HCT116 (cell line): Measurements from ENCODE around the gene COASY. TPM values are rescaled to one million over a fixed set of nuclear protein-coding genes. Genes with fewer than 3 reads are reported as not detected.

Source experiments
- ATAC-seq: fragments of 200-7000 bp; cut with Tn5 transposase; 2 replicates; pipeline ENCODE4 v1.9.1; 2020; ENCODE audit warnings: mild to moderate bottlenecking, moderate library complexity
- BruUV-seq: library from RNA; stranded (reverse); fragments of 400-500 nt; replicated peaks from 2 replicates; lab custom pipeline; 2021; lab: Mats Ljungman, UMichigan
- CTCF ChIA-PET: fragments of 300-600 bp; sonication (Branson Sonifier 250); formaldehyde crosslinking; loops from one replicate; lab custom pipeline; 2021; ENCODE audit warnings: antibody characterized with exemption; lab: Charles Lee
- POLR2A ChIA-PET: fragments of 300-600, 350-600 bp; sonication (Branson Sonifier 250); formaldehyde crosslinking; loops from one replicate; lab custom pipeline; 2021; ENCODE audit warnings: antibody characterized with exemption; lab: Charles Lee
- RAD21 ChIA-PET, 2 experiments: fragments of 300-600 bp; sonication (Branson Sonifier 250); formaldehyde crosslinking; loops; one replicate each; lab custom pipeline; 2023; ENCODE audit warnings: low total read pairs in 2 of 2; ENCODE audit not compliant: uncharacterized antibody in 2 of 2, unreplicated experiment in 2 of 2, low non-redundant PET in 1 of 2; lab: Charles Lee
- DNase-seq: peaks from one replicate; pipeline ENCODE4 v3.0.0-alpha.2; 2010; ENCODE audit warnings: low read depth, low spot score
- H2AFZ ChIP-seq: fragments of 200-600 bp; shearing (Covaris generic), sonication (generic); 2 replicates; pipeline ENCODE4 v1.6.1; 2017; ENCODE audit warnings: low read depth, mixed run types, mixed read lengths, antibody characterized with exemption, low read length; ENCODE audit not compliant: poor library complexity, severe bottlenecking
- H3K27ac ChIP-seq: 2 replicates; pipeline ENCODE4 v1.5.1; 2012; ENCODE audit warnings: low read depth, low read length
- H3K27me3 ChIP-seq: fragments of 200-600 bp; sonication (generic); 2 replicates; pipeline ENCODE4 v1.6.1; 2016; ENCODE audit warnings: mixed run types, low read length, mixed read lengths; ENCODE audit not compliant: insufficient read depth
- H3K36me3 ChIP-seq, 2 experiments: fragments of 200-500 bp in 1 of 2; fragments of 200-600 bp in 1 of 2; sonication (Bioruptor generic) in 1 of 2; sonication (generic) in 1 of 2; 2 replicates each; pipeline versions ENCODE4 v1.5.1 to v1.6.1; 2014 to 2016; ENCODE audit warnings: low read length in 2 of 2, inconsistent platforms in 1 of 2, mixed read lengths in 1 of 2, mixed run types in 1 of 2; ENCODE audit not compliant: insufficient read depth in 2 of 2, control insufficient read depth in 1 of 2
- H3K4me1 ChIP-seq, 2 experiments: fragments of 200-600 bp in 1 of 2; sonication (generic) in 1 of 2; 2 replicates each; pipeline versions ENCODE4 v1.5.1 to v1.6.1; 2012 to 2017; ENCODE audit warnings: low read length in 2 of 2, inconsistent platforms in 1 of 2, mild to moderate bottlenecking in 1 of 2, mixed read lengths in 1 of 2, mixed run types in 1 of 2, moderate library complexity in 1 of 2; ENCODE audit not compliant: insufficient read depth in 2 of 2, control insufficient read depth in 1 of 2
- H3K4me2 ChIP-seq: fragments of 200-600 bp; sonication (generic); 2 replicates; pipeline ENCODE4 v1.6.1; 2017; ENCODE audit warnings: mixed run types, low read length, mixed read lengths
- H3K4me3 ChIP-seq, 2 experiments: fragments of 200-600 bp in 1 of 2; sonication (generic) in 1 of 2; replicated peaks in 1 of 2; 2 replicates each; pipeline ENCODE4 v1.5.1; 2011 to 2016; ENCODE audit warnings: low read length in 2 of 2, control low read depth in 1 of 2, low read depth in 1 of 2, mild to moderate bottlenecking in 1 of 2, mixed read lengths in 1 of 2, mixed run types in 1 of 2
- H3K79me2 ChIP-seq: fragments of 200-600 bp; sonication (generic); 2 replicates; pipeline ENCODE4 v1.6.1; 2017; ENCODE audit warnings: mild to moderate bottlenecking, mixed run types, low read length, moderate library complexity, mixed read lengths; ENCODE audit not compliant: insufficient read depth
- H3K9ac ChIP-seq: fragments of 200-600 bp; sonication (generic); 2 replicates; pipeline ENCODE4 v1.6.1; 2016; ENCODE audit warnings: low read length, mixed read lengths
- H3K9me2 ChIP-seq: fragments of 200-600 bp; sonication (generic), shearing (Covaris generic); 2 replicates; pipeline ENCODE4 v1.6.1; 2017; ENCODE audit warnings: mixed run types, mild to moderate bottlenecking, moderate library complexity; ENCODE audit not compliant: insufficient read depth
- H3K9me3 ChIP-seq, 2 experiments: fragments of 200-500 bp in 1 of 2; fragments of 200-600 bp in 1 of 2; sonication (Bioruptor generic) in 1 of 2; sonication (generic) in 1 of 2; 2 replicates each; pipeline ENCODE4 v1.6.1; 2014 to 2017; ENCODE audit warnings: low read length in 2 of 2, mixed read lengths in 2 of 2, inconsistent platforms in 1 of 2, low read depth in 1 of 2, mild to moderate bottlenecking in 1 of 2, mixed run types in 1 of 2, moderate library complexity in 1 of 2; ENCODE audit not compliant: control insufficient read depth in 1 of 2, insufficient read depth in 1 of 2
- H4K20me1 ChIP-seq: fragments of 200-600 bp; sonication (generic), shearing (Covaris generic); 2 replicates; pipeline ENCODE4 v1.6.1; 2017; ENCODE audit warnings: mixed run types, mild to moderate bottlenecking, moderate library complexity; ENCODE audit not compliant: insufficient read depth
- ATF3 ChIP-seq: IDR thresholded peaks from 2 replicates; pipeline ENCODE4 v1.6.1; 2012
- CBX3 ChIP-seq: IDR thresholded peaks from 2 replicates; pipeline ENCODE4 v1.6.1; 2012; ENCODE audit warnings: low read depth
- EZH2phosphoT487 ChIP-seq: fragments of 200-600 bp; IDR thresholded peaks from 2 replicates; pipeline ENCODE4 v1.6.1; 2018; ENCODE audit warnings: antibody characterized with exemption, borderline replicate concordance
- FOSL1 ChIP-seq: IDR thresholded peaks from 2 replicates; pipeline ENCODE4 v1.6.1; 2012; ENCODE audit warnings: low read depth
- JUND ChIP-seq: IDR thresholded peaks from 2 replicates; pipeline ENCODE4 v1.6.1; 2012
- POLR2A ChIP-seq: IDR thresholded peaks from 2 replicates; pipeline ENCODE4 v1.7.0; 2011; ENCODE audit warnings: borderline replicate concordance; ENCODE audit not compliant: insufficient read depth, insufficient read length; ENCODE audit errors: extremely low read depth
- POLR2AphosphoS5 ChIP-seq: IDR thresholded peaks from 2 replicates; pipeline ENCODE4 v1.6.1; 2011; ENCODE audit warnings: mild to moderate bottlenecking, low read depth, low read length, moderate library complexity
- RAD21 ChIP-seq: IDR thresholded peaks from 2 replicates; pipeline ENCODE4 v1.6.1; 2012; ENCODE audit warnings: low read depth, mild to moderate bottlenecking
- REST ChIP-seq: IDR thresholded peaks from 2 replicates; pipeline ENCODE4 v1.6.1; 2012; ENCODE audit warnings: low read depth
- SIN3A ChIP-seq: IDR thresholded peaks from 2 replicates; pipeline ENCODE4 v1.6.1; 2012; ENCODE audit warnings: low read depth
- SRF ChIP-seq: IDR thresholded peaks from 2 replicates; pipeline ENCODE4 v1.6.1; 2012; ENCODE audit warnings: low read depth
- TCF7L2 ChIP-seq: IDR thresholded peaks from 2 replicates; pipeline ENCODE4 v1.7.0; 2011; ENCODE audit warnings: borderline replicate concordance, inconsistent platforms; ENCODE audit not compliant: insufficient read depth, insufficient read length; ENCODE audit errors: extremely low read depth
- YY1 ChIP-seq: IDR thresholded peaks from 2 replicates; pipeline ENCODE4 v1.6.1; 2011; ENCODE audit warnings: low read length, low read depth, moderate library complexity, mild to moderate bottlenecking; ENCODE audit not compliant: insufficient replicate concordance; ENCODE audit errors: extremely low read depth
- ZBTB33 ChIP-seq: IDR thresholded peaks from 2 replicates; pipeline ENCODE4 v1.6.1; 2011; ENCODE audit warnings: mild to moderate bottlenecking, low read length, moderate library complexity; ENCODE audit not compliant: insufficient replicate concordance; ENCODE audit errors: extremely low read depth
- ZNF274 ChIP-seq: fragments of 200-500 bp; sonication (Bioruptor generic); IDR thresholded peaks from 2 replicates; pipeline ENCODE4 v1.6.1; 2014; ENCODE audit warnings: mild to moderate bottlenecking, low read depth, low read length, inconsistent platforms
- intact Hi-C: fragments of 100-400 bp; cut with micrococcal nuclease; formaldehyde crosslinking; loops from 2 replicates; pipeline ENCODE4 v1.10.0; 2022
- total RNA-seq: library from RNA; stranded (reverse); gene quantifications from one replicate; pipeline ENCODE4 v1.2.1, GENCODE V29; 2021; ENCODE audit not compliant: unreplicated experiment

COASY gene
- total RNA-seq, 1 experiment from 2014 or later: 137 TPM

GRCh38 chr17:42573095-42573494 lies 11.1 kb downstream of the COASY start:
- Histone ChIP-seq H3K4me2 (no peak overlapping the region), H3K9me2 (no peaks in the 10 kb centered on the region), H3K4me3 (no peak overlapping the region), H3K9ac (no peak overlapping the region), H2AFZ (no peak overlapping the region), H3K9me3 (no peaks in the 10 kb centered on the region), H3K27ac (no peak overlapping the region), H4K20me1 (peaks cover 7% of the 10 kb centered on the region; the same call in 1 of the 2 replicates), H3K4me1 (peaks cover 7 to 20% of the 10 kb centered on the region in 2 experiments), H3K36me3 (peaks cover 44 to 57% of the 10 kb centered on the region in 2 experiments), H3K79me2 (peaks cover 80% of the 10 kb centered on the region), H3K27me3 (no peaks in the 10 kb centered on the region)
- ATAC-seq (no peak), DNase-seq (no peak)
- CTCF ChIA-PET: no interaction called here
- POLR2A ChIA-PET: no interaction called here
- intact Hi-C loops: no loop called here
- TF ChIP-seq ZNF274: no peak
- no peak for TF ChIP-seq ATF3
- no peak for TF ChIP-seq CBX3
- TF ChIP-seq EZH2phosphoT487: no peak
- no peak for TF ChIP-seq POLR2A
- no peak for TF ChIP-seq REST
- TF ChIP-seq JUND: no peak
- no peak for TF ChIP-seq SIN3A
- no peak for TF ChIP-seq TCF7L2
- no peak for TF ChIP-seq POLR2AphosphoS5
- TF ChIP-seq ZBTB33: no peak
- no peak for TF ChIP-seq RAD21
- TF ChIP-seq YY1: no peak
- no peak for TF ChIP-seq SRF
- no peak for TF ChIP-seq FOSL1
- RAD21 ChIA-PET: no interaction called here
- BruUV-seq: no TSS peak
